Stimulated activated CD4-positive, alpha-beta T cell treated with anti-CD3 and anti-CD28 coated beads, TNF-alpha, amount 100 ng/mL, for 1 hour (primary cell): ENCODE data around the gene NAA38.
"Not testable (repeated sequence)": the region's sequence is repeated elsewhere in the genome, so short reads cannot be mapped to it uniquely, and the experiment has no call there.

Source experiments
- DNase-seq, 3 donors: peaks; one replicate each; pipeline ENCODE4 v3.0.0-alpha.2; 2020; ENCODE audit warnings: low read depth in 3 of 3, low spot score in 1 of 3

NAA38 gene

GRCh38 chr17:7882068-7882467 is 24.7 kb upstream of the NAA38 start:
- DNase-seq: no peak

GRCh38 chr17:7881276-7882054 is 24.1 kb upstream of the NAA38 start:
- no peak for DNase-seq

- no peak for DNase-seq
Measured at GRCh38 chr17:7880076-7880868, 22.9 kb upstream of the NAA38 start.

- no peak for DNase-seq
Measured at GRCh38 chr17:7878234-7878633, 20.9 kb upstream of the NAA38 start.

GRCh38 chr17:7875804-7876370 is 18.5 kb upstream of the NAA38 start:
- no peak for DNase-seq

- no peak for DNase-seq
Measured at GRCh38 chr17:7873051-7873450, 15.7 kb upstream of the NAA38 start.

DNA sequence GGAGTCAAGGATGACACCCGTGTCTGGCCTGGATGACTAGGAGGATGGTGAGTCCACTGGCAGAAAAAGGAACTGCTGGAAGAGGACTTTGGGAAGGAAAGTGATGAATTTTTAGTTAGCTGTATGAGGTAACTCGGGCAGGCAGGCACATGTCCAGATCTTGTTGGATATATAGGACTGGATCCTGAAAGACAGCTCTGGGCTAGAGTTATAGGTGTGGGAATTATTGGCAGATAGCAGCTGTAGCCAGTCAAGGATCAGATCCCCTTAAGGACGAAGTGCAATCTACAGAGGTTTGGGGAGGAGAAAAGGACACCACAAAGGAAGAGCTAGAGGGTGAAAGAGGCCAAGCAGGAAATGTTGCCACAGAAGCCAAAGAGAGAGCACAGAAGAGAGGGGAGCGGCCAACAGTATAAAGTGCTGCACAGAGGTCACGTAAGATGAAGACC is 10.5 kb upstream of the NAA38 start:
- DNase-seq: no peak

GRCh38 chr17:7864995-7865650 is 7.8 kb upstream of the NAA38 start:
- DNase-seq: no peak

- DNase-seq: not testable (repeated sequence)
Measured at GRCh38 chr17:7864384-7864783, 7.0 kb upstream of the NAA38 start.

DNA sequence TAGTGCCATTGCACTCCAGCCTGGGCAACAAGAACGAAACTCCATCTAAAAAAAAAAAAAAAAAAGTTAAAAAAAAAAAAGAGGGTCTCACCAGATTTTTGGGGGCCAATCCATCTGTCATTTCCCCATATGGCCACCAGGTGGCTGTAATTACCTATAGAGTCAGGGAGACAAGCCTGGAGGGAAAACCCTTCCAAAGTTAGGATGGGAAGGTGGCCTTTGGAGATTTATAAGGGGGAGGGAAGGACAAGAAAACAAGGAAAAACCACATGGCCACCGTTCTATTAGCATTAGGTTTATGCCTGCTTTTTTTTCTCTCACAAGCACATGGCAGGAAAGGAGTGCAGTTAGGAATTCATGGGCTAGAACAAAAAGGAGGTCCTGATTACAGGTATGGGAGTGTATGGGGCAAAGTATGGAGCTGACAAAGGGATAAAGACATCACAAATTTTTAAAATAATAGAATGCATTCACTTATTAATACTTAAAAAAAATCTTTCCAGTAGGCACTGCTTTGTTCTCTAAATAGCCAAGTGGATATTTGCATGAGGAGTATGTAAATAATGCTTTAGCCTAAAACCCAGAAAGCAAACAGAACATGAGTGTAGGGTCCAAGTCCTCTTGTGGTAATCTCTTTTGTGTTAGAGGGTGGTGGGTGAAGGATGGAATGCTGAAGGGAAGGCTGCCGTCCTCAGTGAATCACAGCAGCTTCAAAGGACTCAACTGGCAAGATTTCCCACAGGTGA is 5.5 kb upstream of the NAA38 start:
- no peak for DNase-seq

GRCh38 chr17:7859028-7859427 is 1.7 kb upstream of the NAA38 start:
- no peak for DNase-seq

- DNase-seq: no peak
Measured at GRCh38 chr17:7858522-7858810, 1.1 kb upstream of the NAA38 start.

DNA sequence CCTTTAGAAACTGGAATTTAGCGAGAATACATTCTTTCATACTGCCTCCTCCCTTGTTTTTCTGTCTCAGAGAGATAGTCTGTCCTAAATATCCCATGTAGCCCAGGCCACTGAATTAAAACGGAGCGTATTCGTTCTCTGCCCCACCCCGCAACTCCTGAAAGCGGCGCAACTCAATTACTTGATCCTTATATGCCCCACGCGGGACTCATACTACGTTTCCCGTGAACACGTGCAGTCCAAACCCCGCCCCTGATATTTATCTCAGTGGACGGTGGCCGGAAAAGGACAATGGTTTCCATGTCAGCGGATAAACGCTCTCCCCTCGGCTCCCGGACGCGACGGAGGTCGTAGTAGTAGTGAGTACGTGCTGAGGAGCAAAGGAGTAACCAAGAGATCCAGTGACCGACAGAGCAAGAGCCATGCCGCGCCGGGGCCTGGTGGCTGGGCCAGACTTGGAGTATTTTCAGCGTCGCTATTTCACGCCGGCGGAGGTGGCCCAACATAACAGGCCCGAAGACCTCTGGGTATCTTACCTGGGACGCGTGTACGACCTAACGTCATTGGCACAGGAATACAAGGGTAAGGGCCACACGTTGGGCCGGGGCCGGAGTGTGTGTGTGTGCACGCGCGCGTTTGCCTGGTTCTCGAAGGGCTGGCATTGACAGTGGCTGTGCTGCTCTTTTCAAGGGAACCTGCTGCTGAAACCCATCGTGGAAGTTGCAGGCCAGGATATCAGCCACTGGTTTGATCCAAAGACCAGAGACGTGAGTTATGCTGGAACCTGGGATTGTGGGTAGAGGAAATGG is 558 bp upstream of the NAA38 start, which contains the start of gene CYB5D1:
Gene CYB5D1, plus strand, starts transcription at position 291 of the 809 bp plus-strand sequence. Its CDS starts 132 bp downstream, at position 423.
- peak; percentile 77 to 82 (median 80) for DNase-seq

- DNase-seq: peak in 1 of 3 donors; percentile 25
Measured at GRCh38 chr17:7856011-7856810, 1.1 kb downstream of the NAA38 start.

- DNase-seq: no peak
Measured at GRCh38 chr17:7855660-7856010, 1.7 kb downstream of the NAA38 start.

- DNase-seq: no peak
Measured at GRCh38 chr17:7854851-7855659, 2.3 kb downstream of the NAA38 start, which contains the start of gene TMEM88. Gene TMEM88, plus strand, starts transcription at chr17:7855066. Its CDS starts 9 bp downstream, at chr17:7855075.

DNA sequence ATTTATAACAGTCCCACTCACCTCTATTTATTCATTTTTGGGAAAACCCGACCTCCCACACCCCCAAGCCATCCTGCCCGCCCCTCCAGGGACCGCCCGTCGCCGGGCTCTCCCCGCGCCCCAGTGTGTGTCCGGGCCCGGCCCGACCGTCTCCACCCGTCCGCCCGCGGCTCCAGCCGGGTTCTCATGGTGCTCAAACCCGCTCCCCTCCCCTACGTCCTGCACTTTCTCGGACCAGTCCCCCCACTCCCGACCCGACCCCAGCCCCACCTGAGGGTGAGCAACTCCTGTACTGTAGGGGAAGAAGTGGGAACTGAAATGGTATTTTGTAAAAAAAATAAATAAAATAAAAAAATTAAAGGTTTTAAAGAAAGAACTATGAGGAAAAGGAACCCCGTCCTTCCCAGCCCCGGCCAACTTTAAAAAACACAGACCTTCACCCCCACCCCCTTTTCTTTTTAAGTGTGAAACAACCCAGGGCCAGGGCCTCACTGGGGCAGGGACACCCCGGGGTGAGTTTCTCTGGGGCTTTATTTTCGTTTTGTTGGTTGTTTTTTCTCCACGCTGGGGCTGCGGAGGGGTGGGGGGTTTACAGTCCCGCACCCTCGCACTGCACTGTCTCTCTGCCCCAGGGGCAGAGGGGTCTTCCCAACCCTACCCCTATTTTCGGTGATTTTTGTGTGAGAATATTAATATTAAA is 3.1 kb downstream of the NAA38 start:
- no peak for DNase-seq

DNA sequence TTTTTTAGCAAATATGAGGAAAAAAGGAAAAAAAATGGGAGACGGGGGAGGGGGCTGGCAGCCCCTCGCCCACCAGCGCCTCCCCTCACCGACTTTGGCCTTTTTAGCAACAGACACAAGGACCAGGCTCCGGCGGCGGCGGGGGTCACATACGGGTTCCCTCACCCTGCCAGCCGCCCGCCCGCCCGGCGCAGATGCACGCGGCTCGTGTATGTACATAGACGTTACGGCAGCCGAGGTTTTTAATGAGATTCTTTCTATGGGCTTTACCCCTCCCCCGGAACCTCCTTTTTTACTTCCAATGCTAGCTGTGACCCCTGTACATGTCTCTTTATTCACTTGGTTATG is 3.7 kb downstream of the NAA38 start:
- DNase-seq: no peak
